ENCODE results near the gene TRAF3IP1.

DNA sequence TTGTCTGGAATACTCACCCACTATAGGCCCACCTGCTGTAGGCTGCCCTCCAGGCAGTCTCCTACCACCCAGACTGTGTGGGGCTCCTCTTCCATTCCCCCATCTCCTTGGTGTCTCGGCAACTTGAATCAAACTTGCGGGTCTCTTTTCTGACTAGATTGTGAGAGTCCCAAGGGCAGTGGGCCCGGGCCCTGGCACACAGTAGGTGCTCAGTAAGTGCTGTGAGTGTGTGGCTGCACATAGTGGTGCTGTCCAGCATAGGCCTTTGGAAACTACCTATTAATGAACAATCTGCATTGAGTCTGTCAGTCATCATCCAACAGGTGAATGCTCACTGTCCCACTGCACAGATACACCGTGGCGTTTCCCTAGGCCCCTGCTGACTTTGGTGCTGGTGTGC is 62.8 kb downstream of the TRAF3IP1 start:
- no peak for TF ChIP-seq ZNF317 (CRISPR knock-in tag; IDR thresholded peaks at IDR 0.05)
- TF ChIP-seq, protein P1, sequence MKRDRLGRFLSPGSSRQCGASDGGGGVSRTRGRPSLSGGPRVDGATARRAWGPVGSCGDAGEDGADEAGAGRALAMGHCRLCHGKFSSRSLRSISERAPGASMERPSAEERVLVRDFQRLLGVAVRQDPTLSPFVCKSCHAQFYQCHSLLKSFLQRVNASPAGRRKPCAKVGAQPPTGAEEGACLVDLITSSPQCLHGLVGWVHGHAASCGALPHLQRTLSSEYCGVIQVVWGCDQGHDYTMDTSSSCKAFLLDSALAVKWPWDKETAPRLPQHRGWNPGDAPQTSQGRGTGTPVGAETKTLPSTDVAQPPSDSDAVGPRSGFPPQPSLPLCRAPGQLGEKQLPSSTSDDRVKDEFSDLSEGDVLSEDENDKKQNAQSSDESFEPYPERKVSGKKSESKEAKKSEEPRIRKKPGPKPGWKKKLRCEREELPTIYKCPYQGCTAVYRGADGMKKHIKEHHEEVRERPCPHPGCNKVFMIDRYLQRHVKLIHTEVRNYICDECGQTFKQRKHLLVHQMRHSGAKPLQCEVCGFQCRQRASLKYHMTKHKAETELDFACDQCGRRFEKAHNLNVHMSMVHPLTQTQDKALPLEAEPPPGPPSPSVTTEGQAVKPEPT (CRISPR knock-in tag; IDR thresholded peaks at IDR 0.05; ENCODE audit: low read depth): no peak
